Fibroblast of skin of scalp (primary cell): Measurements from ENCODE around the gene BTC.
"Not testable (repeated sequence)": the region's sequence is repeated elsewhere in the genome, so short reads cannot be mapped to it uniquely, and the experiment has no call there.

ENCODE experiments used
- DNase-seq: peaks from one replicate; pipeline ENCODE4 v3.0.0-alpha.2; 2013

BTC gene

GRCh38 chr4:74757136-74757535 is 37.2 kb downstream of the BTC start:
- no peak for DNase-seq

GRCh38 chr4:74755486-74755885 is 38.8 kb downstream of the BTC start:
- no peak for DNase-seq

GRCh38 chr4:74754218-74754617 is 40.1 kb downstream of the BTC start:
- no peak for DNase-seq

- no peak for DNase-seq
Measured at GRCh38 chr4:74752798-74753197, 41.5 kb downstream of the BTC start.

- no peak for DNase-seq
Measured at GRCh38 chr4:74751856-74752255, 42.5 kb downstream of the BTC start.

GRCh38 chr4:74751247-74751646 is 43.1 kb downstream of the BTC start:
- no peak for DNase-seq

GRCh38 chr4:74742185-74742584 is 52.1 kb downstream of the BTC start:
- DNase-seq = no peak

GRCh38 chr4:74738464-74739143 is 55.7 kb downstream of the BTC start:
- no peak for DNase-seq

- DNase-seq = no peak
Measured at GRCh38 chr4:74734995-74735394, 59.3 kb downstream of the BTC start.

- no peak for DNase-seq
Measured at GRCh38 chr4:74733756-74734155, 60.6 kb downstream of the BTC start.

GRCh38 chr4:74724979-74725378 is 69.3 kb downstream of the BTC start:
- DNase-seq = no peak

GRCh38 chr4:74716436-74716765 is 77.9 kb downstream of the BTC start:
- no peak for DNase-seq

- no peak for DNase-seq
Measured at GRCh38 chr4:74715706-74716435, 78.5 kb downstream of the BTC start.

GRCh38 chr4:74714611-74715130 is 79.7 kb downstream of the BTC start:
- no peak for DNase-seq

- not testable (repeated sequence) for DNase-seq
Measured at GRCh38 chr4:74708135-74708534, 86.2 kb downstream of the BTC start.
